ENCODE data around the gene PNMA3.
"Not testable (repeated sequence)": the region's sequence is repeated elsewhere in the genome, so short reads cannot be mapped to it uniquely, and the experiment has no call there.

DNA sequence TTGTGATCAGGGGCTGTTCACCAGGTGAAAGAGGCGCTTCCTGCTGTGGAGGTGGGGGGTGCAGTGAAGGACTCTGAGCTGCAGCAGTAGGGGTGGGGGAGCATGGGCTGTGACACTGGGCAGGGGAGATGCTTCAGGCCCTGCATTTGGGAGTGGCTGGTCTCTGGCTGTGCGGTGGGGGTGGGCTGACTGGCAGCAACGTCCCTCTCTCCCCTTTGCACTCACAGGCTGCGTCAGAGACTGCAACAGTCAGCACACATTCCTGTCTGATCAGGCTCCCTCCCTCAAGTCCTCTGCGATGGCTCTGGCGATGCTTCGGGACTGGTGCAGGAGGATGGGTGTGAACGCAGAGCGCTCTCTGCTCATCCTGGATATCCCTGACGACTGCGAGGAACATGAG is 27.8 kb upstream of the PNMA3 start:
- TF ChIP-seq, protein P1, sequence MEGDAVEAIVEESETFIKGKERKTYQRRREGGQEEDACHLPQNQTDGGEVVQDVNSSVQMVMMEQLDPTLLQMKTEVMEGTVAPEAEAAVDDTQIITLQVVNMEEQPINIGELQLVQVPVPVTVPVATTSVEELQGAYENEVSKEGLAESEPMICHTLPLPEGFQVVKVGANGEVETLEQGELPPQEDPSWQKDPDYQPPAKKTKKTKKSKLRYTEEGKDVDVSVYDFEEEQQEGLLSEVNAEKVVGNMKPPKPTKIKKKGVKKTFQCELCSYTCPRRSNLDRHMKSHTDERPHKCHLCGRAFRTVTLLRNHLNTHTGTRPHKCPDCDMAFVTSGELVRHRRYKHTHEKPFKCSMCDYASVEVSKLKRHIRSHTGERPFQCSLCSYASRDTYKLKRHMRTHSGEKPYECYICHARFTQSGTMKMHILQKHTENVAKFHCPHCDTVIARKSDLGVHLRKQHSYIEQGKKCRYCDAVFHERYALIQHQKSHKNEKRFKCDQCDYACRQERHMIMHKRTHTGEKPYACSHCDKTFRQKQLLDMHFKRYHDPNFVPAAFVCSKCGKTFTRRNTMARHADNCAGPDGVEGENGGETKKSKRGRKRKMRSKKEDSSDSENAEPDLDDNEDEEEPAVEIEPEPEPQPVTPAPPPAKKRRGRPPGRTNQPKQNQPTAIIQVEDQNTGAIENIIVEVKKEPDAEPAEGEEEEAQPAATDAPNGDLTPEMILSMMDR (IDR thresholded peaks at IDR 0.05) = not testable (repeated sequence)
- TF ChIP-seq EP300 (IDR thresholded peaks at IDR 0.05) = not testable (repeated sequence)

Data from esophagus muscularis mucosa (tissue), 3 donors.